ENCODE data around the gene ZFHX2. TPM values are rescaled to one million over a fixed set of nuclear protein-coding genes. Genes with fewer than 3 reads are reported as not detected.

The ZFHX2 gene
- total and polyA plus RNA-seq, 2 of the 13 experiments (the other 11 are each of a cell fraction or from before 2014, with no cell fraction given) = 0.17 to 0.44 TPM

- TF ChIP-seq, protein P1, sequence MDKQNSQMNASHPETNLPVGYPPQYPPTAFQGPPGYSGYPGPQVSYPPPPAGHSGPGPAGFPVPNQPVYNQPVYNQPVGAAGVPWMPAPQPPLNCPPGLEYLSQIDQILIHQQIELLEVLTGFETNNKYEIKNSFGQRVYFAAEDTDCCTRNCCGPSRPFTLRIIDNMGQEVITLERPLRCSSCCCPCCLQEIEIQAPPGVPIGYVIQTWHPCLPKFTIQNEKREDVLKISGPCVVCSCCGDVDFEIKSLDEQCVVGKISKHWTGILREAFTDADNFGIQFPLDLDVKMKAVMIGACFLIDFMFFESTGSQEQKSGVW (CRISPR knock-in tag; IDR thresholded peaks at IDR 0.05; ENCODE audit: borderline replicate concordance) = no peak
- TF ChIP-seq, protein P2, sequence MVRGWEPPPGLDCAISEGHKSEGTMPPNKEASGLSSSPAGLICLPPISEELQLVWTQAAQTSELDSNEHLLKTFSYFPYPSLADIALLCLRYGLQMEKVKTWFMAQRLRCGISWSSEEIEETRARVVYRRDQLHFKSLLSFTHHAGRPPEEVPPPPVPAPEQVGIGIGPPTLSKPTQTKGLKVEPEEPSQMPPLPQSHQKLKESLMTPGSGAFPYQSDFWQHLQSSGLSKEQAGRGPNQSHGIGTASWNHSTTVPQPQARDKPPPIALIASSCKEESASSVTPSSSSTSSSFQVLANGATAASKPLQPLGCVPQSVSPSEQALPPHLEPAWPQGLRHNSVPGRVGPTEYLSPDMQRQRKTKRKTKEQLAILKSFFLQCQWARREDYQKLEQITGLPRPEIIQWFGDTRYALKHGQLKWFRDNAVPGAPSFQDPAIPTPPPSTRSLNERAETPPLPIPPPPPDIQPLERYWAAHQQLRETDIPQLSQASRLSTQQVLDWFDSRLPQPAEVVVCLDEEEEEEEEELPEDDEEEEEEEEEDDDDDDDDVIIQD (CRISPR knock-in tag; IDR thresholded peaks at IDR 0.05; ENCODE audit: low read depth) = peak; percentile 96
- TF ChIP-seq CC2D1A (CRISPR knock-in tag; IDR thresholded peaks at IDR 0.05) (0 out of 2 replicates have a peak, but pooled peaks have one; percentile 30), ZNF772 (CRISPR knock-in tag; IDR thresholded peaks at IDR 0.05) (peak; percentile 98), MEIS2 (CRISPR knock-in tag; IDR thresholded peaks at IDR 0.05) (peak; percentile 93; the same call in 1 of the 2 replicates)
- TF ChIP-seq, protein P3, sequence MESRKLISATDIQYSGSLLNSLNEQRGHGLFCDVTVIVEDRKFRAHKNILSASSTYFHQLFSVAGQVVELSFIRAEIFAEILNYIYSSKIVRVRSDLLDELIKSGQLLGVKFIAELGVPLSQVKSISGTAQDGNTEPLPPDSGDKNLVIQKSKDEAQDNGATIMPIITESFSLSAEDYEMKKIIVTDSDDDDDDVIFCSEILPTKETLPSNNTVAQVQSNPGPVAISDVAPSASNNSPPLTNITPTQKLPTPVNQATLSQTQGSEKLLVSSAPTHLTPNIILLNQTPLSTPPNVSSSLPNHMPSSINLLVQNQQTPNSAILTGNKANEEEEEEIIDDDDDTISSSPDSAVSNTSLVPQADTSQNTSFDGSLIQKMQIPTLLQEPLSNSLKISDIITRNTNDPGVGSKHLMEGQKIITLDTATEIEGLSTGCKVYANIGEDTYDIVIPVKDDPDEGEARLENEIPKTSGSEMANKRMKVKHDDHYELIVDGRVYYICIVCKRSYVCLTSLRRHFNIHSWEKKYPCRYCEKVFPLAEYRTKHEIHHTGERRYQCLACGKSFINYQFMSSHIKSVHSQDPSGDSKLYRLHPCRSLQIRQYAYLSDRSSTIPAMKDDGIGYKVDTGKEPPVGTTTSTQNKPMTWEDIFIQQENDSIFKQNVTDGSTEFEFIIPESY (CRISPR knock-in tag; IDR thresholded peaks at IDR 0.05) = peak; percentile 87
Measured at GRCh38 chr14:23588884-23589598, 37.5 kb upstream of the ZFHX2 start (continued).

Measured in HepG2 (cell line).